K562 (cell line): ENCODE data around the gene GOLPH3L. TPM values are rescaled to one million over a fixed set of nuclear protein-coding genes. Genes with fewer than 3 reads are reported as not detected.

Source experiments
- ARID4B ChIP-seq: sonication (generic); formaldehyde crosslinking; IDR thresholded peaks from 2 replicates; pipeline ENCODE4 v1.8.0; 2022; ENCODE audit warnings: mild to moderate bottlenecking, missing genetic modification reagents
- CEBPG ChIP-seq, 3 experiments: fragments of 200-800 bp in 1 of 3; sonication (Bioruptor generic) in 1 of 3; sonication (generic) in 1 of 3; formaldehyde crosslinking in 1 of 3; IDR thresholded peaks in 2 of 3; conservative IDR thresholded peaks in 1 of 3; 2 replicates each; pipeline versions ENCODE4 v1.6.1 to v1.8.0; 2016 to 2022; ENCODE audit warnings: missing compliant biosample characterization in 2 of 3, missing genetic modification characterization in 2 of 3, mild to moderate bottlenecking in 1 of 3, missing genetic modification reagents in 1 of 3
- CHAMP1 ChIP-seq: fragments of 450-650 bp; IDR thresholded peaks from 2 replicates; pipeline ENCODE4 v1.6.1; 2016; ENCODE audit warnings: mild to moderate bottlenecking
- E2F4 ChIP-seq: sonication (generic); formaldehyde crosslinking; IDR thresholded peaks from 2 replicates; pipeline ENCODE4 v1.8.0; 2022; ENCODE audit warnings: mild to moderate bottlenecking, low read depth, missing genetic modification reagents
- GATAD2A ChIP-seq: fragments of 450-650 bp; IDR thresholded peaks from 2 replicates; pipeline ENCODE4 v1.6.1; 2017
- GATAD2B ChIP-seq: fragments of 450-650 bp; IDR thresholded peaks from 2 replicates; pipeline ENCODE4 v1.6.1; 2017; ENCODE audit warnings: mild to moderate bottlenecking, borderline replicate concordance
- HNRNPUL1 ChIP-seq: fragments of 200-400 bp; formaldehyde crosslinking; IDR thresholded peaks from 2 replicates; pipeline ENCODE4 v1.6.1; 2017; ENCODE audit warnings: low read length
- MCM3 ChIP-seq: fragments of 450-650 bp; IDR thresholded peaks from 2 replicates; pipeline ENCODE4 v1.6.1; 2016
- PBX2 ChIP-seq, 2 experiments: IDR thresholded peaks in 1 of 2; conservative IDR thresholded peaks in 1 of 2; 2 replicates each; pipeline ENCODE4 v1.6.1; 2016; ENCODE audit warnings: low read depth in 2 of 2, mild to moderate bottlenecking in 1 of 2, missing compliant biosample characterization in 1 of 2, missing genetic modification characterization in 1 of 2, moderate library complexity in 1 of 2
- PRPF4 ChIP-seq: fragments of 200-400 bp; formaldehyde crosslinking; IDR thresholded peaks from one replicate; pipeline ENCODE4 v1.6.1; 2017; ENCODE audit warnings: low read length, low read depth, mild to moderate bottlenecking; ENCODE audit not compliant: insufficient read depth, poor library complexity, severe bottlenecking
- SIRT6 ChIP-seq: IDR thresholded peaks from one replicate; pipeline ENCODE4 v1.6.1; 2012; ENCODE audit warnings: low read depth, mild to moderate bottlenecking, control low read depth, inconsistent platforms, low read length, moderate library complexity
- TGIF2 ChIP-seq: sonication (generic); formaldehyde crosslinking; IDR thresholded peaks from 2 replicates; pipeline ENCODE4 v1.8.1; 2022; ENCODE audit warnings: mild to moderate bottlenecking, missing genetic modification reagents, moderate library complexity
- ZNF444 ChIP-seq: fragments of 250-450 bp; sonication (Bioruptor Pico); IDR thresholded peaks from 2 replicates; pipeline ENCODE4 v1.4.0; 2020; ENCODE audit warnings: mild to moderate bottlenecking, moderate library complexity
- ZNF561 ChIP-seq: fragments of 450-650 bp; formaldehyde crosslinking; conservative IDR thresholded peaks from 2 replicates; pipeline ENCODE4 v1.4.0; 2020; ENCODE audit warnings: mild to moderate bottlenecking, moderate library complexity
- ZNF766 ChIP-seq: fragments of 200-800 bp; sonication (Bioruptor generic); conservative IDR thresholded peaks from 2 replicates; pipeline ENCODE4 v1.6.1; 2016; ENCODE audit warnings: missing genetic modification characterization, missing compliant biosample characterization
- polyA plus RNA-seq, 8 experiments: library from polyadenylated mRNA; depleted of rRNA in 4 of 8; stranded (reverse) in 5 of 8; unstranded in 3 of 8; fragments of >200 nt; fragmentation: Nextera tagmentation in 2 of 8; fragmentation: Illumina TruSeq in 1 of 8; extraction: Ambion mirVana in 2 of 8; extraction: Trizol in 1 of 8; gene quantifications; 2 replicates each; pipeline versions ENCODE4 v1.2.1 to v1.2.3, GENCODE V29; 2011 to 2014; ENCODE audit warnings: inconsistent platforms in 1 of 8, missing spikeins in 1 of 8
- total RNA-seq, 7 experiments: library from RNA; depleted of rRNA in 6 of 7; stranded (reverse); fragments of >200 nt in 6 of 7; fragmentation: Illumina TruSeq in 2 of 7; extraction: Trizol in 2 of 7; gene quantifications; 2 replicates each; pipeline versions ENCODE4 v1.2.1 to v1.2.3, GENCODE V29; 2011 to 2021; ENCODE audit warnings: low replicate concordance in 1 of 7

GOLPH3L gene
- total and polyA plus RNA-seq, 9 of the 15 experiments (the other 6 are each of a cell fraction or from before 2014, with no cell fraction given) = 8.1 to 42.1 (median 21.6) TPM

- TF ChIP-seq PBX2 (CRISPR knock-in tag; IDR thresholded peaks at IDR 0.05; ENCODE audit: low read depth) = no peak
- peak; percentile 90 for TF ChIP-seq PBX2 (tag; conservative IDR thresholded peaks at IDR 0.05; ENCODE audit: low read depth)
- TF ChIP-seq GATAD2A = no peak
- TF ChIP-seq HNRNPUL1 = no peak
- TF ChIP-seq ZNF444 = no peak; the same call in 1 of the 2 replicates
- peak; percentile 49 for TF ChIP-seq CEBPG (CRISPR knock-in tag; IDR thresholded peaks at IDR 0.05)
- peak; percentile 41 to 72 for TF ChIP-seq CEBPG (tag; conservative IDR thresholded peaks at IDR 0.05 in 1 of 2, IDR thresholded peaks at IDR 0.05 in 1 of 2)
- TF ChIP-seq MCM3 = no peak
- TF ChIP-seq CHAMP1 = no peak
- no peak for TF ChIP-seq TGIF2 (CRISPR knock-in tag)
- TF ChIP-seq ARID4B (CRISPR knock-in tag) = no peak
- no peak for TF ChIP-seq PRPF4
- TF ChIP-seq E2F4 (CRISPR knock-in tag) = no peak
- TF ChIP-seq GATAD2B = no peak
- TF ChIP-seq SIRT6 = no peak
- peak; percentile 84 for TF ChIP-seq ZNF766 (CRISPR knock-in tag)
- TF ChIP-seq ZNF561 (CRISPR knock-in tag) = no peak
These were observed 83.7 kb downstream of the GOLPH3L start (continued) for GRCh38 chr1:150613061-150613920.
